SK-N-MC (cell line): ENCODE results near the gene HOXB5.

ENCODE experiments used
- DNase-seq: peaks from one replicate; pipeline ENCODE4 v3.0.0-alpha.2; 2011; ENCODE audit warnings: low read depth, low spot score
- H3K27ac ChIP-seq: fragments of 200-600 bp; sonication (generic); 2 replicates; pipeline ENCODE4 v1.5.1; 2016; ENCODE audit warnings: mixed run types
- H3K36me3 ChIP-seq: fragments of 200-600 bp; sonication (generic); 2 replicates; pipeline ENCODE4 v1.6.1; 2017; ENCODE audit warnings: antibody characterized with exemption, low read length, mixed read lengths; ENCODE audit not compliant: insufficient read depth
- H3K4me3 ChIP-seq: fragments of 200-600 bp; sonication (generic); 2 replicates; pipeline ENCODE4 v1.5.1; 2016
- H3K9ac ChIP-seq: fragments of 200-600 bp; sonication (generic); 2 replicates; pipeline ENCODE4 v1.8.0; 2017; ENCODE audit warnings: mixed run types, mixed read lengths; ENCODE audit not compliant: insufficient read length
- H3K9me3 ChIP-seq: fragments of 200-600 bp; sonication (generic); 2 replicates; pipeline ENCODE4 v1.6.1; 2017; ENCODE audit warnings: low read depth, mild to moderate bottlenecking, antibody characterized with exemption, low read length, moderate library complexity, mixed read lengths
- EZH2 ChIP-seq: fragments of 200-600 bp; sonication (generic); IDR thresholded peaks from one replicate; pipeline ENCODE4 v1.6.1; 2017; ENCODE audit warnings: antibody characterized with exemption
- FOXP2 ChIP-seq: optimal IDR thresholded peaks from 2 replicates; pipeline ENCODE3; 2011; ENCODE audit warnings: mild to moderate bottlenecking, moderate library complexity; ENCODE audit not compliant: insufficient read depth; ENCODE audit errors: extremely low read length, control extremely low read depth
- POLR2AphosphoS5 ChIP-seq: IDR thresholded peaks from 2 replicates; pipeline ENCODE4 v1.6.1; 2012; ENCODE audit warnings: mild to moderate bottlenecking, low read depth, low read length, borderline replicate concordance

HOXB5 gene

DNA sequence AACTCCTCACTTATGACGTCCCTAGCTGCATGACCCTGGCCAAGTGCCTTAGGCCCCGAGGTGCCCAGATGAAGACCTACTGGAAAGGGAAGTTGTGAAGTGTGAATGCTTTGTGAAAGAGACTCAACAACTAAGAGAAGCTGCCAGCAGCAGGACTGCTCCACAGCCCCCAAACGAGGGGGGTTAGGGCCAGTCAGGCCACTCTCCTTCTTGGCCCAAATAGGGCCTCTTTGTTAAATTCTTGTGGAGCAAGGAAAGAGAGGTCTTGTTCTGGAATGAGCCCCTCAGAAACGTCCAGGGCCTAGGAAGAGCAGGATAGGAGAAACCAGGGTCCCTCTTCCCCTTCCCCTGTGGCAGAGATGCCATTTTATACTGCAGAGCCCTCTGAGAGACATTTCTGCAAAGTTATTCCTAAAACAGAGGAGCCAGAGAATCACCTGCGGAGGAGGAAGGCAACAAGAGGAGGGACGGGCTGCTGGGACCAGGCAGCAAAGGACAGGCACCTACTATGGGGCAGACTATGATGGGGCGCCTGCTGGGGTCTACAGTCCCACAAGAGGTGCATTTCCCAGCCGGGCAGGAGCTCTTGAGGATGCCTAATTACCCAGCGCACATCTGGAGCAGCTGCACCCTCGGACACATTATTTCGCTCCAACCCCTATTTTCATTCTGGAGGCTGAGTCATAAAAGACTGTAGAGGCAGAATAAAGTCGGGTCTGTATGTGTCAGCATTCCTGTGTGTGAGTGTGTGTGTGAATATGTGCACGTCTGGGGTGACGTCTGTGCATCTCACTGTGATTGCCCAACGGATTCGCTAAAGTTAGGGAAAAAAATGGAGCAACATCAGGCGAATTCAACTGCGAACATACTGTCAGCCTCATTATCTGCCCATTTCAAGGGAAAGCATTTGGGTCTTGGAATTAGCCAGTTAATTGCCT is 44.0 kb upstream of the HOXB5 start:
- Histone ChIP-seq H3K9ac (no peak overlapping the region), H3K9me3 (no peaks in the 10 kb centered on the region), H3K27ac (no peak overlapping the region), H3K4me3 (no peak overlapping the region), H3K36me3 (no peaks in the 10 kb centered on the region)
- DNase-seq, result no peak
- TF ChIP-seq POLR2AphosphoS5, result no peak
- no peak for TF ChIP-seq FOXP2
- no peak for TF ChIP-seq EZH2

DNA sequence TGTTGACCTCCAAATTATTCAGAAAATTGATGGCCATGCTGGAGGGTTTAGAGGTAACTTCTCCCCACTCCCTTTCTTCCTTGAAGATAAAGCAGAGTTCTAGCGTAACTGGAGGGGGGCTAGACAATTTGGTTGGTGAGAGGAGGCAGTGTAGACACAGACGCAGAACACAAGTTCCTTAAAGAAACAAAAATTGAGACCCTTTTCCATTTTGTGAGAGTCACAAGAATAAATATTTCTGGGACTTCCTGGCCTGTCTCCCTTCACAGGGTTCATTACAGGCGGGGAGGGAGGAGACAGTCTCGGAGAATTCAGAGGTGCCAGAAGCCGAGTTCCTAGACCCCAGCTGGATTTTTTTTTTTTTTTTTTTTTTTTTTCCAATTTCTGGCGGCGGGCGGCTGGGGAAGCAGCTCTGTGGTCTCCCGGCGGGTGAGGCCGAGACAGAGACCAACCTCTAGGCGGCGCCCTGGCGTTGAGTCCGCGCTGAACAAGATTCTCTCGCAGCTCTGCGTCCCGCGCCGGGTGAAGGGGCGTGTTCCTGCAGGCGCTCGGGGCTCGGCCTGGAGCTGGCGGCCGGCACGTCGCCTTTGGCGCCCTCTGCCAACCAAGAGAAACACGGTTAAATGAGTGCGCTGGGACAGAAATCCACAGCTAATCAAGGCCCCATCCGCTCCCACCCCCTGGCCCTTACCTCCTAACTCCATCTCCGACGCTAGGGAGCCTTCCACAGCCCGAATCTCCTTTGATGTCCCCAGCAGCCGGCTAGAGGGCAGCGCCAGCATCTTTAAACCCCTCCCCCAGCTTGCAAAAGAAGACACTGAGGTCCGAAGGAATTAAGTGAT is 42.8 kb upstream of the HOXB5 start:
- H3K27ac ChIP-seq, result no peak overlapping the region
- no peak overlapping the region for H3K4me3 ChIP-seq
- H3K9ac ChIP-seq, result no peak overlapping the region
- no peaks in the 10 kb centered on the region for H3K36me3 ChIP-seq
- H3K9me3 ChIP-seq, result no peaks in the 10 kb centered on the region
- no peak for DNase-seq
- TF ChIP-seq FOXP2, result no peak
- no peak for TF ChIP-seq EZH2
- TF ChIP-seq POLR2AphosphoS5, result no peak

GRCh38 chr17:48634493-48635208 is 41.1 kb upstream of the HOXB5 start:
- Histone ChIP-seq H3K4me3 (no peak overlapping the region), H3K9me3 (no peaks in the 10 kb centered on the region), H3K9ac (no peak overlapping the region), H3K27ac (no peak overlapping the region; the same call in 1 of the 2 replicates), H3K36me3 (no peaks in the 10 kb centered on the region)
- TF ChIP-seq POLR2AphosphoS5, result no peak
- no peak for TF ChIP-seq FOXP2
- TF ChIP-seq EZH2, result no peak
- no peak for DNase-seq

DNA sequence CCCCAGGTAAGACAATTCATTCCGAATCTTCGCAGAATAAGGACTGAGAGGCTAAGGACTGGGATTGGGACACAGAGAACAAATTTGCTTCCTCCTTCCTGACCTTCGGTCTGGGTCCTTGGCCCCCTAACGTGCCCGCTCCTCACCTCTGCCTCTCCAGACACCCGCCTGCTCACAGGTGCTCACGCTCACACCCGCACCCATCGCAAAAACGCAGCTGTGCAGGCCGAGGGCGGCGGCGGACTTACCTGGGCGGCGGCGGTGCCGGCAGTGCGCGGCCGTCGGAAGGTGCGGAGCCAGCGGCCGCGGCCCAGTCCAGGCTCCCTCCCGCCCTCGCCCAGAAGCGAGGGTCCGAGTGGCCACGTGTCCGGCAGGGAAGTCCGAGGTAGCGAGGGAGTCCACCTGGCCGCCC is 39.7 kb upstream of the HOXB5 start:
- TF ChIP-seq FOXP2 (no peak), POLR2AphosphoS5 (no peak), EZH2 (no peak)
- Histone ChIP-seq H3K36me3 (no peaks in the 10 kb centered on the region), H3K9ac (no peak overlapping the region), H3K9me3 (no peaks in the 10 kb centered on the region), H3K27ac (no peak overlapping the region), H3K4me3 (no peak overlapping the region)
- DNase-seq, result no peak

DNA sequence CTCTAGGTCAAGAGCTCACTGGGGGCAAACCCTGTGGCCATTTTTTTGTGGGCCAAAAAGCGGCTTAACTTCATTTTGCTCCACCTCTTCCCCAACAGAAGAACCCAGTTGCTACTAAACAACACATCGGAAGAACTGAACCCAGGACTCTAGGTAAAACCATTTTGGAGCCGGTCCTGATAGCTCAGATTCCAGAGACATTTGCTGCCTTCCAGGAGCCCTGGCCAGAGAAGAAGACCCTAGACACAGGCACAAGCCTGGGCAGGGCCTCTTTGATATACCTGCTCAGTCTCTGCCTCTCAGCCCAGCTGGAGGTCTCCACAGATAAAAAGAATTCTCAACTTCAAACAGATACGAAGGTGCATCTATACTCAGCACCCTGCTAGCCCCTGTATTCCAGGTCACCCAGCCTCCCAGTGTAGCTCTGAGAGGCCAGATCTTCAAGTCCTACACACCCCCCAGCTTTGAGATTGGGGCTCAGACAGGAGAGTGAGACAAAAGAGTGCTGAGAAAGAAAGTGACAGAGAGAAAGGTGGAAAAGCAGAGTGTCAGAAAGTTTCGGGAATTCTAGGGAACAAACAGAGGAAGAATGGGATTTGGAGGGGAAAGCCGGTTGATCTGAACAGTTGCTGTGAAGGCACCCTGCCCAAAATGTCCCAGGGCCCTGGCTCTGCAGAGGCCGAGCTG is 39.1 kb upstream of the HOXB5 start:
- no peak overlapping the region for H3K27ac ChIP-seq
- no peak for DNase-seq
- TF ChIP-seq EZH2 (no peak), POLR2AphosphoS5 (no peak), FOXP2 (no peak)
- no peaks in the 10 kb centered on the region for H3K9me3 ChIP-seq
- no peak overlapping the region for H3K9ac ChIP-seq
- no peaks in the 10 kb centered on the region for H3K36me3 ChIP-seq
- H3K4me3 ChIP-seq, result no peak overlapping the region

- Histone ChIP-seq H3K36me3 (no peaks in the 10 kb centered on the region), H3K27ac (no peak overlapping the region), H3K9me3 (no peaks in the 10 kb centered on the region), H3K4me3 (no peak overlapping the region), H3K9ac (no peak overlapping the region)
- DNase-seq, result no peak
- TF ChIP-seq POLR2AphosphoS5, result no peak
- TF ChIP-seq FOXP2, result no peak
- TF ChIP-seq EZH2, result no peak
These were observed 38.4 kb upstream of the HOXB5 start for GRCh38 chr17:48631693-48632578.

DNA sequence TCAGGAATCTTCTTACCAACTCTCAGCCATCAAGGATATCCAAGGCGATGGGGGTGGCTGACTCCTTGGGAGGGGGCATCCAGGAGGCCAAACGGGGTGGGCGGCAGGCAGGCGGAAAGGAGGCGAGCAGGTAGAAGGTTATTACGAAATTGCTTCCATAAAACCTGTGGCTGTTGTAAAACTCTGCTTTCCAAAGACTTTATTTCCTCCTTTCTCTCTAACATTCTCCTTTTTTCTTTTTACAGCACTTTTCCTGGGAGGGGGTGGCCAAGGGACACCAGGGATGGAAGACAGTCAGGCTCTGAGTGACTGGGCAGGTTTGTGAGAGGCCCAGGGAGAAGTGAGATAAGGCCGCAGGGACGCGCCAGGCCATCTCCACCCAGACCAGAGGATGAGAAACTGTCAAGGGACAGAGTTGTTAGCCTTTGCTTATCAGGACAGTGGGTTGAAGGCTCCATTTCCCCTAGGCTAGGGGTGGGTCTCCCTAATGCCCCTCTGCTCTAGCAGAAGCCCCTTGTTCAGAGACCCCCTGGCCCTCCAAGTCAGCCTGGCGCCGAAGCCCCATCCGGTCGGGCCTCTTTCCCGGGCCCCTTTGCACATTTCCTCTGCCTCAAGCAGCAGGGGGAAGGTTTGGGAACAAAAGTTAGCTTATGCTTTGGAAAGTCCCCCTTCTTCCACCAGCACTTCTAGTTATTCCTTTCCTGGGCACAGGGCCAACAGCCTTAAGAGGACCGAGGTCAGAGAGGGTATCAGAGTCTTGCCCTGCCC is 37.5 kb upstream of the HOXB5 start:
- Histone ChIP-seq H3K36me3 (no peaks in the 10 kb centered on the region), H3K9me3 (no peaks in the 10 kb centered on the region), H3K4me3 (no peak overlapping the region), H3K27ac (no peak overlapping the region), H3K9ac (no peak overlapping the region)
- TF ChIP-seq EZH2, result no peak
- no peak for TF ChIP-seq POLR2AphosphoS5
- no peak for TF ChIP-seq FOXP2
- no peak for DNase-seq
